ENCODE data around the gene ST6GALNAC6.

Gene ST6GALNAC6

DNA sequence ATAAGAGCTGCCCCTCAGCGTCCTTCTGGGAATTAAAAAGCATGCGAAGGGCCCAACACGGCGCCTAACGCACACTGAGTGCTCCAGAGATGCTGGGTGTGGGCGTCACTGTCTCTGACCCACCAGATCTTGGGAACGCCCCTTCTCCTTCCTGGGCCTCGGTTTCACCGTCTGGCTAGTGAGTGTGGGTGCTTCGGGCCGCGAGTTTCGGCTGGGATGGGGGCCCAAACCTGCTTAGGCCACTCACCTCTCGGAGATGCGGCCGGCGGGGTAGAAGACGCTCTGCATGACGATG, 27.4 kb upstream of the ST6GALNAC6 start:
- Histone ChIP-seq H3K9ac (ENCODE audit: low read length) (peak overlapping the region; percentile 71), H3K14ac (ENCODE audit: low read length in 2 of 2) (peak overlapping the region in 1 of 2 experiments; percentile 69), H3K27ac (ENCODE audit: low read length, poor library complexity, severe bottlenecking) (no peak overlapping the region), H3K18ac (ENCODE audit: low read depth in 1 of 2, low read length in 2 of 2) (peak overlapping the region in 1 of 2 experiments; percentile 72), H2BK15ac (ENCODE audit: low read depth, poor library complexity, severe bottlenecking) (no peak overlapping the region), H3K9me3 (ENCODE audit: control insufficient read depth, low read length) (no peaks in the 10 kb centered on the region), H4K8ac (ENCODE audit: low read length) (no peak overlapping the region), H3K23ac (ENCODE audit: low read length in 2 of 2) (peak overlapping the region in 1 of 2 experiments; percentile 61), H3K4ac (ENCODE audit: low read depth in 1 of 2, low read length in 2 of 2) (no peak overlapping the region), H3K36me3 (ENCODE audit: control insufficient read depth in 1 of 2, insufficient read depth in 2 of 2, low read depth in 1 of 2, low read length in 2 of 2) (peaks cover 2 to 4% of the 10 kb centered on the region in 2 experiments), H2BK5ac (ENCODE audit: low read depth, low read length, poor library complexity, severe bottlenecking) (no peak overlapping the region), H3K79me1 (replicated peaks; ENCODE audit: low read length, poor library complexity, severe bottlenecking) (no peaks in the 10 kb centered on the region), H3K4me2 (ENCODE audit: low read length, poor library complexity, severe bottlenecking) (peak overlapping the region; percentile 81), H2AK5ac (ENCODE audit: low read length, severe bottlenecking) (no peak overlapping the region), H4K91ac (ENCODE audit: low read length) (no peak overlapping the region), H2BK12ac (ENCODE audit: low read length in 2 of 2) (peak overlapping the region in 1 of 2 experiments; percentile 37), H3K27me3 (ENCODE audit: control insufficient read depth in 1 of 2, insufficient read depth in 1 of 2, low read length in 2 of 2) (peaks cover 0 to 30% of the 10 kb centered on the region in 2 experiments), H3K4me3 (ENCODE audit: insufficient read depth in 1 of 2, low read depth in 1 of 2, low read length in 2 of 2) (peak overlapping the region; percentile 41 to 72), H2AFZ (ENCODE audit: low read depth, low read length) (peak overlapping the region; percentile 47), H2BK120ac (ENCODE audit: low read depth, low read length) (no peak overlapping the region), H3K4me1 (ENCODE audit: control insufficient read depth, insufficient read depth, low read depth, low read length) (peaks cover 39% of the 10 kb centered on the region)
- WGBS = 3% methylated on average over 13 of the region's 19 CpGs
- peak; percentile 48 for DNase-seq

DNA sequence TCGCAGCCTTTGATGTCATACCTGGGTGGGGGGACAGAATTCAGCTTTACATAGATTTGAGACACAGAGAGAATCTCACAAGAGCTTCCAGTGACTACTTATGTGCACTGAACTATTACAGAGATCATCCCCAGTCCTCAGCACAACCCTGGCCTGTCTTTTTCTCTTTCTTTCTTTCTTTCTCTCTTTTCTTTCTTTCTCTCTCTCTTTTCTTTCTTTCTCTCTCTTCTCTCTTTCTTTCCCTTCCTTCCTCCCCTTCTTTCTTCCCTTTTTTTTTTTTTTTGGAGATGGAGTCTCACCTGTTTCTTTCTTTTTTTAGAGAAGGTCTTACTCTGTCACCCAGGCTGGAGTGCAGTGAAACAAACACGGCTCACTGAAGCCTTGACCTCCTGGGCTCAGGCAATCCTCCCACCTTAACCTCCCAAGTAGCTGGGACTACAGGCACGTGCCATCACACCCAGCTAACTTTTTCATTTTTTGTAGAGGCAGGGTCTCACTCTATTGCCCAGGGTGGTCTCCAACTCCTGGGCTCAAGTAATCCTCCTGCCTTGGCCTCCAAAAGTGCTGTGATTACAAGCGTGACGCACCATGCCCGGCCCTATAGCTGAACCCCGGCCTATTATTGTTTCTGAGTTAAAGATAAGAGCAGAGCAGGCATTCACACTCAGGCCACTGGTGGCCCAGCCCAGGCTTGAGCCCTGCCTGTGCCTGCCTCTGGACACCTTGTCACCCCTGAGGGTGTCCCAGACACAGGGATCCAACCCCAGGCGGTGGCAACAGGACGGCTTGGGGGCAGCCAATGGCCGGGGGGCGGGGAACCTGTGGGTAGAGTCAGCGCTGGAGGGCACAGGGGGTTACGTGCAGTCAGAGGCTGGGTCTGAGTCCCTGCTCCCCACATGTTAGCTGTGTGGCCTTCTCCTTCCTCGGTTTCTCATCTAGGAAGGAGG, 26.8 kb upstream of the ST6GALNAC6 start:
- no peak overlapping the region for H3K4ac ChIP-seq (ENCODE audit: low read depth in 1 of 2, low read length in 2 of 2)
- no peak overlapping the region for H2AFZ ChIP-seq (ENCODE audit: low read depth, low read length)
- 72% methylated on average over 14 of the region's 14 CpGs for WGBS

DNA sequence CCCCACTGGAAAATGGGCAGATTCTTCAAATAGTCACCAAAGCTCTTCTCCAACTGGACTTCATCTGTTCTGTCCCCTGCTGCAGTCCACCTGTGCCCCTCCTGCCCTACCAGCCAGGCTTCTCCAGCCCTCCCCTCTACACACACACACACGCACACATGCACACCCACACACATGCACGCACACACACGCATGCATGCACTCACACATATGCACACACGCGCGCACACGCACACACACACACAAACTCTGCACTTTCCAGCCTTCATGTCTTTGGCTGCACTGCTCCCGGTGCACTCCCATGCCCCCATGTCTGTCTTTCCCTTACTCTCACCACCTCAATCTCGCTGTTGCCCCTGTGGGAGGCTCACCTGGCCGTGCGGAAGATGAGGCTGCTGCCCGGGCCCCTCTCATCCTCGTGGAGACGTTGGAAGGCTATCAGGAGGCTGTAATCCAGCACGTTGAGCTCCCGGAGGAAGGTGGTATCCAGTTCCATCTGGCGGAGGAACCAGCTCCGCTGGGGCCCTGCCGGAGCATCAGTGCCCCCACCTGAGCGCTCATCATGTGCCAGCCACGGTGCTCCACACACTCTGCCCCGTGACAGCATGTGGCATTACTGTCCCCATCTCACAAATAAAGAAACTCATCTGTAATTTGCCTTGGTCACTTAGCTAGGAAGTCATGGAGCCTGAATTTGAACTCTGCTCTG, 25.5 kb upstream of the ST6GALNAC6 start:
- no peak overlapping the region for H2AK5ac ChIP-seq (ENCODE audit: low read length, severe bottlenecking)
- H2BK5ac ChIP-seq (ENCODE audit: low read depth, low read length, poor library complexity, severe bottlenecking) = no peak overlapping the region
- no peaks in the 10 kb centered on the region for H3K9me3 ChIP-seq (ENCODE audit: control insufficient read depth, low read length)
- H2BK15ac ChIP-seq (ENCODE audit: low read depth, poor library complexity, severe bottlenecking) = no peak overlapping the region
- H3K79me1 ChIP-seq (replicated peaks; ENCODE audit: low read length, poor library complexity, severe bottlenecking) = no peaks in the 10 kb centered on the region
- H3K18ac ChIP-seq (ENCODE audit: low read depth in 1 of 2, low read length in 2 of 2) = no peak overlapping the region
- H3K14ac ChIP-seq (ENCODE audit: low read length in 2 of 2) = peak overlapping the region in 1 of 2 experiments; percentile 39
- H3K4me2 ChIP-seq (ENCODE audit: low read length, poor library complexity, severe bottlenecking) = no peak overlapping the region
- peak overlapping the region in 1 of 2 experiments; percentile 17 for H2BK12ac ChIP-seq (ENCODE audit: low read length in 2 of 2)
- peaks cover 0 to 29% of the 10 kb centered on the region in 2 experiments for H3K27me3 ChIP-seq (ENCODE audit: control insufficient read depth in 1 of 2, insufficient read depth in 1 of 2, low read length in 2 of 2)
- H3K36me3 ChIP-seq (ENCODE audit: control insufficient read depth in 1 of 2, insufficient read depth in 2 of 2, low read depth in 1 of 2, low read length in 2 of 2) = peaks cover 2 to 4% of the 10 kb centered on the region in 2 experiments
- H2AFZ ChIP-seq (ENCODE audit: low read depth, low read length) = no peak overlapping the region
- no peak overlapping the region for H3K23ac ChIP-seq (ENCODE audit: low read length in 2 of 2)
- DNase-seq = no peak
- H3K4me1 ChIP-seq (ENCODE audit: control insufficient read depth, insufficient read depth, low read depth, low read length) = peaks cover 26% of the 10 kb centered on the region
- no peak overlapping the region for H2BK120ac ChIP-seq (ENCODE audit: low read depth, low read length)
- peak overlapping the region; percentile 75 for H4K91ac ChIP-seq (ENCODE audit: low read length)
- H4K8ac ChIP-seq (ENCODE audit: low read length) = peak overlapping the region; percentile 32
- no peak overlapping the region for H3K27ac ChIP-seq (ENCODE audit: low read length, poor library complexity, severe bottlenecking)
- H3K4ac ChIP-seq (ENCODE audit: low read depth in 1 of 2, low read length in 2 of 2) = no peak overlapping the region
- peak overlapping the region in 1 of 2 experiments; percentile 30 for H3K4me3 ChIP-seq (ENCODE audit: insufficient read depth in 1 of 2, low read depth in 1 of 2, low read length in 2 of 2)
- 92% methylated on average over 22 of the region's 22 CpGs for WGBS
- H3K9ac ChIP-seq (ENCODE audit: low read length) = no peak overlapping the region

More for the DNA sequence above, 26.8 kb upstream of the ST6GALNAC6 start:
- H3K18ac ChIP-seq (ENCODE audit: low read depth in 1 of 2, low read length in 2 of 2) = peak overlapping the region in 1 of 2 experiments; percentile 72
- no peak overlapping the region for H2BK5ac ChIP-seq (ENCODE audit: low read depth, low read length, poor library complexity, severe bottlenecking)
- peak overlapping the region; percentile 71 for H3K9ac ChIP-seq (ENCODE audit: low read length)
- no peak overlapping the region for H2BK120ac ChIP-seq (ENCODE audit: low read depth, low read length)
- H3K23ac ChIP-seq (ENCODE audit: low read length in 2 of 2) = peak overlapping the region in 1 of 2 experiments; percentile 28
- H3K9me3 ChIP-seq (ENCODE audit: control insufficient read depth, low read length) = no peaks in the 10 kb centered on the region
- peaks cover 2 to 4% of the 10 kb centered on the region in 2 experiments for H3K36me3 ChIP-seq (ENCODE audit: control insufficient read depth in 1 of 2, insufficient read depth in 2 of 2, low read depth in 1 of 2, low read length in 2 of 2)
- H3K79me1 ChIP-seq (replicated peaks; ENCODE audit: low read length, poor library complexity, severe bottlenecking) = no peaks in the 10 kb centered on the region
- no peak for DNase-seq
- H3K4me1 ChIP-seq (ENCODE audit: control insufficient read depth, insufficient read depth, low read depth, low read length) = peaks cover 35% of the 10 kb centered on the region
- H3K4me3 ChIP-seq (ENCODE audit: insufficient read depth in 1 of 2, low read depth in 1 of 2, low read length in 2 of 2) = peak overlapping the region in 1 of 2 experiments; percentile 72
- no peak overlapping the region for H3K14ac ChIP-seq (ENCODE audit: low read length in 2 of 2)
- H4K91ac ChIP-seq (ENCODE audit: low read length) = no peak overlapping the region
- H3K4me2 ChIP-seq (ENCODE audit: low read length, poor library complexity, severe bottlenecking) = no peak overlapping the region
- H4K8ac ChIP-seq (ENCODE audit: low read length) = peak overlapping the region; percentile 45
- H2AK5ac ChIP-seq (ENCODE audit: low read length, severe bottlenecking) = no peak overlapping the region
- peaks cover 0 to 30% of the 10 kb centered on the region in 2 experiments for H3K27me3 ChIP-seq (ENCODE audit: control insufficient read depth in 1 of 2, insufficient read depth in 1 of 2, low read length in 2 of 2)
- peak overlapping the region; percentile 67 for H2BK15ac ChIP-seq (ENCODE audit: low read depth, poor library complexity, severe bottlenecking)
- H3K27ac ChIP-seq (ENCODE audit: low read length, poor library complexity, severe bottlenecking) = no peak overlapping the region
- peak overlapping the region in 1 of 2 experiments; percentile 0 for H2BK12ac ChIP-seq (ENCODE audit: low read length in 2 of 2)

DNA sequence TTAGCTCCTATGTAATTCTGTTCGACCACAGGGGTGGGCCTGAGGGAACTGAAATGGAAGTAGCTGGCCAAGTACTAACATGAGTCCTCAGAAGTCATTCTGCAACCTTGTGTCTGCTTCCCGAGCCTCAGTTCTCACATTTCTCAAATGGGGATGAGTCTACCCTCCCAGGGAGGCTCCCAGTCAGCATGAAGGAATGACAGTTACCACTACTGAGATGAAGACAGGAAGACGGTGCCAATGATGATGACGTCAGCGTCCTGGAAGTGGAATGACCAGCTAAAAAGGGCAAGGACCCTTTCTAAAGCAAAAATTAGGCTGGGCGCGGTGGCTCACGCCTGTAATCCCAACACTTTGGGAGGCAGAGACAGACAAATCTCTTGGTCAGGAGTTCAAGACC, 24.4 kb upstream of the ST6GALNAC6 start:
- H3K4me1 ChIP-seq (ENCODE audit: control insufficient read depth, insufficient read depth, low read depth, low read length) = peaks cover 32% of the 10 kb centered on the region
- 55% methylated on average over 8 of the region's 8 CpGs for WGBS
- H3K9me3 ChIP-seq (ENCODE audit: control insufficient read depth, low read length) = no peaks in the 10 kb centered on the region
- H3K4me2 ChIP-seq (ENCODE audit: low read length, poor library complexity, severe bottlenecking) = peak overlapping the region; percentile 7
- no peak overlapping the region for H3K23ac ChIP-seq (ENCODE audit: low read length in 2 of 2)
- H2BK12ac ChIP-seq (ENCODE audit: low read length in 2 of 2) = no peak overlapping the region
- H3K9ac ChIP-seq (ENCODE audit: low read length) = peak overlapping the region; percentile 71
- H4K91ac ChIP-seq (ENCODE audit: low read length) = no peak overlapping the region
- no peak overlapping the region for H3K4ac ChIP-seq (ENCODE audit: low read depth in 1 of 2, low read length in 2 of 2)
- H3K18ac ChIP-seq (ENCODE audit: low read depth in 1 of 2, low read length in 2 of 2) = peak overlapping the region in 1 of 2 experiments; percentile 0
- H2BK15ac ChIP-seq (ENCODE audit: low read depth, poor library complexity, severe bottlenecking) = peak overlapping the region; percentile 26
- DNase-seq = peak; percentile 90
- no peak overlapping the region for H4K8ac ChIP-seq (ENCODE audit: low read length)
- no peaks in the 10 kb centered on the region for H3K79me1 ChIP-seq (replicated peaks; ENCODE audit: low read length, poor library complexity, severe bottlenecking)
- H3K36me3 ChIP-seq (ENCODE audit: control insufficient read depth in 1 of 2, insufficient read depth in 2 of 2, low read depth in 1 of 2, low read length in 2 of 2) = peaks cover 2 to 4% of the 10 kb centered on the region in 2 experiments
- no peak overlapping the region for H2AK5ac ChIP-seq (ENCODE audit: low read length, severe bottlenecking)
- H3K14ac ChIP-seq (ENCODE audit: low read length in 2 of 2) = no peak overlapping the region
- peak overlapping the region in 1 of 2 experiments; percentile 34 for H3K4me3 ChIP-seq (ENCODE audit: insufficient read depth in 1 of 2, low read depth in 1 of 2, low read length in 2 of 2)
- no peak overlapping the region for H3K27ac ChIP-seq (ENCODE audit: low read length, poor library complexity, severe bottlenecking)
- H3K27me3 ChIP-seq (ENCODE audit: control insufficient read depth in 1 of 2, insufficient read depth in 1 of 2, low read length in 2 of 2) = peaks cover 0 to 21% of the 10 kb centered on the region in 2 experiments
- no peak overlapping the region for H2AFZ ChIP-seq (ENCODE audit: low read depth, low read length)
- no peak overlapping the region for H2BK120ac ChIP-seq (ENCODE audit: low read depth, low read length)
- no peak overlapping the region for H2BK5ac ChIP-seq (ENCODE audit: low read depth, low read length, poor library complexity, severe bottlenecking)

All from mesenchymal stem cell (in vitro differentiated cells and primary cell).